ENCODE results near the gene RPL41.
"Not testable (repeated sequence)": the region's sequence is repeated elsewhere in the genome, so short reads cannot be mapped to it uniquely, and the experiment has no call there.

The RPL41 gene

GRCh38 chr12:56103823-56104108 is 12.7 kb upstream of the RPL41 start:
- DNase-seq, result no peak

- peak; percentile 98 for DNase-seq
Measured at GRCh38 chr12:56104109-56104814, 12.2 kb upstream of the RPL41 start, which contains the start of gene PA2G4. Gene PA2G4, plus strand, starts transcription at chr12:56104559. Its CDS starts 179 bp downstream, at chr12:56104738.

GRCh38 chr12:56104815-56105608 is 11.4 kb upstream of the RPL41 start:
- DNase-seq, result no peak

- DNase-seq, result no peak
Measured at GRCh38 chr12:56105609-56105902, 10.9 kb upstream of the RPL41 start.

- no peak for DNase-seq
Measured at GRCh38 chr12:56107242-56107641, 9.2 kb upstream of the RPL41 start.

- DNase-seq, result no peak
Measured at GRCh38 chr12:56110571-56110970, 5.9 kb upstream of the RPL41 start.

GRCh38 chr12:56114084-56114483 is 2.3 kb upstream of the RPL41 start:
- DNase-seq, result no peak

GRCh38 chr12:56115329-56115728 is 1.1 kb upstream of the RPL41 start:
- no peak for DNase-seq

GRCh38 chr12:56117082-56117706 is 761 bp downstream of the RPL41 start:
- DNase-seq, result not testable (repeated sequence)

- DNase-seq, result peak; percentile 99
Measured at GRCh38 chr12:56117778-56118687, 1.6 kb downstream of the RPL41 start, which contains the start of gene ZC3H10. Gene ZC3H10, plus strand, starts transcription at chr12:56118266. Its CDS starts 2,297 bp downstream, at chr12:56120563.

- no peak for DNase-seq
Measured at GRCh38 chr12:56118688-56119357, 2.4 kb downstream of the RPL41 start.

- DNase-seq, result peak; percentile 59
Measured at GRCh38 chr12:56119361-56119796, 2.9 kb downstream of the RPL41 start.

- no peak for DNase-seq
Measured at GRCh38 chr12:56120158-56120846, 3.9 kb downstream of the RPL41 start.

GRCh38 chr12:56121204-56121870 is 4.9 kb downstream of the RPL41 start:
- no peak for DNase-seq

- no peak for DNase-seq
Measured at GRCh38 chr12:56122637-56123036, 6.2 kb downstream of the RPL41 start.

- DNase-seq, result no peak
Measured at GRCh38 chr12:56124133-56124532, 7.7 kb downstream of the RPL41 start.

- no peak for DNase-seq
Measured at GRCh38 chr12:56126732-56127239, 10.4 kb downstream of the RPL41 start.

- DNase-seq, result no peak
Measured at GRCh38 chr12:56127485-56127887, 11.1 kb downstream of the RPL41 start.

GRCh38 chr12:56127888-56128669 is 11.6 kb downstream of the RPL41 start, which contains the start of gene ESYT1:
Gene ESYT1, plus strand, starts transcription at chr12:56128267. Its CDS starts 53 bp downstream, at chr12:56128320.
- peak; percentile 98 for DNase-seq

- DNase-seq, result no peak
Measured at GRCh38 chr12:56128670-56129205, 12.3 kb downstream of the RPL41 start.

Measured in NCI-H2171 (cell line).